Sciatic nerve (tissue), 2 donors: Measurements from ENCODE around the gene RAB7A. TPM values are rescaled to one million over a fixed set of nuclear protein-coding genes. Genes with fewer than 3 reads are reported as not detected.
"Not testable (repeated sequence)": the region's sequence is repeated elsewhere in the genome, so short reads cannot be mapped to it uniquely, and the experiment has no call there.

Source experiments
- ATAC-seq: fragments of 200-7000 bp; cut with Tn5 transposase; one replicate; pipeline ENCODE4 v1.9.1; 2020; ENCODE audit warnings: mild to moderate bottlenecking, moderate library complexity
- DNase-seq: peaks from one replicate; pipeline ENCODE4 v3.0.0-alpha.2; 2020; ENCODE audit warnings: low spot score
- intact Hi-C: fragments of 100-400 bp; cut with DNase I; formaldehyde crosslinking; loops from one replicate; pipeline ENCODE4 v1.14.2; 2022
- total RNA-seq: library from RNA; stranded (reverse); fragmentation: NEBNext Ultra II Directional; extraction: Animal tissue kit (Norgen Biotek cat#: 25700); gene quantifications from one replicate; pipeline ENCODE4 v1.2.1, GENCODE V29; 2021
- donor health status: DM: no; HTN: no; CAD: no.
- donor health status: DM: no; HTN: no; CAD: no.

Gene RAB7A
- total RNA-seq, 1 donor from 2014 or later, result 233 TPM

GRCh38 chr3:128805772-128806171 is 79.8 kb downstream of the RAB7A start:
- ATAC-seq, result no peak
- intact Hi-C loops, result no loop called here

GRCh38 chr3:128806588-128806987 is 80.6 kb downstream of the RAB7A start:
- intact Hi-C loops, result no loop called here
- no peak for DNase-seq
- no peak for ATAC-seq

More at GRCh38 chr3:128805772-128806171, 79.8 kb downstream of the RAB7A start:
- DNase-seq, result no peak

GRCh38 chr3:128807186-128807830 is 81.3 kb downstream of the RAB7A start:
- DNase-seq, result no peak
- intact Hi-C loops, result no loop called here
- ATAC-seq, result no peak

- intact Hi-C loops, result no loop called here
- DNase-seq, result no peak
- ATAC-seq, result peak; percentile 64
Observed at GRCh38 chr3:128808672-128809071, 82.7 kb downstream of the RAB7A start.

GRCh38 chr3:128813097-128813496 is 87.1 kb downstream of the RAB7A start:
- no peak for DNase-seq
- no peak for ATAC-seq
- intact Hi-C loops, result no loop called here

GRCh38 chr3:128814060-128814459 is 88.1 kb downstream of the RAB7A start:
- DNase-seq (no peak), ATAC-seq (no peak)
- intact Hi-C loops, result no loop called here

- DNase-seq (no peak), ATAC-seq (no peak)
- intact Hi-C loops, result no loop called here
Observed at GRCh38 chr3:128814519-128815317, 88.7 kb downstream of the RAB7A start.

- intact Hi-C loops, result no loop called here
- no peak for ATAC-seq
- DNase-seq, result no peak
Observed at GRCh38 chr3:128815318-128816064, 89.5 kb downstream of the RAB7A start.

- DNase-seq (no peak), ATAC-seq (no peak)
- intact Hi-C loops, result no loop called here
Observed at GRCh38 chr3:128818186-128818787, 92.3 kb downstream of the RAB7A start.

GRCh38 chr3:128820252-128820839 is 94.4 kb downstream of the RAB7A start:
- intact Hi-C loops, result no loop called here
- DNase-seq, result no peak
- peak; percentile 26 for ATAC-seq

- no peak for ATAC-seq
Observed at GRCh38 chr3:128823008-128823407, 97.0 kb downstream of the RAB7A start.

GRCh38 chr3:128823631-128824030 is 97.6 kb downstream of the RAB7A start:
- ATAC-seq, result peak; percentile 74
- intact Hi-C loops, result no loop called here
- DNase-seq, result no peak

More at GRCh38 chr3:128823008-128823407, 97.0 kb downstream of the RAB7A start:
- intact Hi-C loops, result no loop called here
- DNase-seq, result no peak

GRCh38 chr3:128824132-128824850 is 98.3 kb downstream of the RAB7A start:
- peak; percentile 52 for ATAC-seq
- intact Hi-C loops, result no loop called here
- DNase-seq, result no peak

GRCh38 chr3:128825117-128825725 is 99.2 kb downstream of the RAB7A start:
- intact Hi-C loops, result no loop called here
- ATAC-seq (no peak), DNase-seq (no peak)

- DNase-seq, ATAC-seq, intact Hi-C loops: not testable (repeated sequence)
Observed at GRCh38 chr3:128829087-128829486, 103.1 kb downstream of the RAB7A start.

GRCh38 chr3:128829925-128830625 is 104.1 kb downstream of the RAB7A start:
- ATAC-seq, result not testable (repeated sequence)

GRCh38 chr3:128830762-128831161 is 104.8 kb downstream of the RAB7A start:
- intact Hi-C loops, ATAC-seq, DNase-seq: not testable (repeated sequence)

More at GRCh38 chr3:128829925-128830625, 104.1 kb downstream of the RAB7A start:
- DNase-seq, intact Hi-C loops: not testable (repeated sequence)
